ENCODE results near the gene UBXN7.

UBXN7 gene

DNA sequence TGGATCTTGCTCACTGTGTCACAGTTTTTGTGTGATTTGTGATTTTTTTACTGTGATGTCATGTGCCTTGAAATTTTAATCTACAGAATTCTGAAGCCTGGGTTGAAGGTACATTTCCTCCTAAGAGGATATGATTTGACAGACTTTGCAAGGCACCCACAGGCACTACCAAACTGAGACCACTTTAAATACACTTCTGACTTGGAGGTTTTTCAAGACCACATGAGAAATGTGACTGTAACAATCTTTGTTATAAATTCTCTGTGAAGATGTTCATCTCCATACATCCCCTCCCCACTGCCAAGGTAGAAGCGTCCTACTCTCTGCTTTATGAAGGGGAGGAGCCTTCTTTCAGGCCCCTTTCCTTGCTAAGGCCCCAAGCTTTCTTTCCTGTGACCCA, 22.8 kb downstream of the UBXN7 start:
- Histone ChIP-seq H3K9me3 (no peaks in the 10 kb centered on the region), H3K27me3 (no peaks in the 10 kb centered on the region), H3K27ac (peak overlapping the region; percentile 9), H3K36me3 (peaks cover 25% of the 10 kb centered on the region), H3K4me1 (ENCODE audit: control insufficient read depth in 1 of 2, insufficient read depth in 1 of 2, low read depth in 1 of 2, low read length in 1 of 2) (no peaks in the 10 kb centered on the region), H3K4me3 (ENCODE audit: low read depth in 1 of 2, low read length in 1 of 2) (no peak overlapping the region)
- TF ChIP-seq, protein P1, sequence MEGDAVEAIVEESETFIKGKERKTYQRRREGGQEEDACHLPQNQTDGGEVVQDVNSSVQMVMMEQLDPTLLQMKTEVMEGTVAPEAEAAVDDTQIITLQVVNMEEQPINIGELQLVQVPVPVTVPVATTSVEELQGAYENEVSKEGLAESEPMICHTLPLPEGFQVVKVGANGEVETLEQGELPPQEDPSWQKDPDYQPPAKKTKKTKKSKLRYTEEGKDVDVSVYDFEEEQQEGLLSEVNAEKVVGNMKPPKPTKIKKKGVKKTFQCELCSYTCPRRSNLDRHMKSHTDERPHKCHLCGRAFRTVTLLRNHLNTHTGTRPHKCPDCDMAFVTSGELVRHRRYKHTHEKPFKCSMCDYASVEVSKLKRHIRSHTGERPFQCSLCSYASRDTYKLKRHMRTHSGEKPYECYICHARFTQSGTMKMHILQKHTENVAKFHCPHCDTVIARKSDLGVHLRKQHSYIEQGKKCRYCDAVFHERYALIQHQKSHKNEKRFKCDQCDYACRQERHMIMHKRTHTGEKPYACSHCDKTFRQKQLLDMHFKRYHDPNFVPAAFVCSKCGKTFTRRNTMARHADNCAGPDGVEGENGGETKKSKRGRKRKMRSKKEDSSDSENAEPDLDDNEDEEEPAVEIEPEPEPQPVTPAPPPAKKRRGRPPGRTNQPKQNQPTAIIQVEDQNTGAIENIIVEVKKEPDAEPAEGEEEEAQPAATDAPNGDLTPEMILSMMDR (IDR thresholded peaks at IDR 0.05), result no peak

DNA sequence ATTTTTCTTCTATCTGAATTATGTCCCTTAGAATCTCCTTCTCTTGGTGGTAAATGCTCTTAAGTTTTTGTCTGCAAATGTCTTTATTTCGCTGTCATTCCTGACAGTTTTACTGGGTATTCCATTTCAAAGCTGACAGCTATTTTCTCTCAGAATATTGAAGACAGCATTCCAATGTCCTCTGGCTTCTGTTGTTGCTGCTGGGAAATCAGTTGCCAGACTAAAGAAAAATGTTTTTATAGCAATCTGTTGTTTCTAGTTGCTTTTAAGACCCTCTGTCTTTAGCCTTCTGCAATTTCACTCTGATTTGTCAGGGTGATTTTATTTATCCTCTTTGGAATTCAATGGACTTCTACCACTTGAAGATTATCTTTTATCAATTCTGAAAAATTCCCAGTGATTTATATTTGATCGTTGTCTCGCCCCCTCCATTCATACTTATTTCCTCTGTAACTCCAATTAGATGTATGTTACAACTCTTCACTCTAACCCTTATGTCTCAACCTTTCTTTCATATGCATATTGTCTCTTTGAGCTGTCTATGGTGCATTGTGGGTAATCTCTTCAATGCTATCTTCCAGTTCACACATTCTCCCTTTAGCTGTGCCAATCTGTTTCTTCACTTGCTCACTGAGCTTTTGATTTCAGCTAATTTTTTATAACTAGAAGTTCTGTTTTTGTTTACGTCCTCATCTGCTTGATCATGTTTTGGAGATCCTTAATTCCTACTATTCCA, 23.5 kb downstream of the UBXN7 start:
- Histone ChIP-seq H3K36me3 (peaks cover 28% of the 10 kb centered on the region), H3K27me3 (no peaks in the 10 kb centered on the region), H3K4me1 (ENCODE audit: control insufficient read depth in 1 of 2, insufficient read depth in 1 of 2, low read depth in 1 of 2, low read length in 1 of 2) (no peaks in the 10 kb centered on the region), H3K4me3 (ENCODE audit: low read depth in 1 of 2, low read length in 1 of 2) (no peak overlapping the region), H3K27ac (peak overlapping the region; percentile 27), H3K9me3 (no peaks in the 10 kb centered on the region)
- TF ChIP-seq, protein P1 (IDR thresholded peaks at IDR 0.05), result no peak

DNA sequence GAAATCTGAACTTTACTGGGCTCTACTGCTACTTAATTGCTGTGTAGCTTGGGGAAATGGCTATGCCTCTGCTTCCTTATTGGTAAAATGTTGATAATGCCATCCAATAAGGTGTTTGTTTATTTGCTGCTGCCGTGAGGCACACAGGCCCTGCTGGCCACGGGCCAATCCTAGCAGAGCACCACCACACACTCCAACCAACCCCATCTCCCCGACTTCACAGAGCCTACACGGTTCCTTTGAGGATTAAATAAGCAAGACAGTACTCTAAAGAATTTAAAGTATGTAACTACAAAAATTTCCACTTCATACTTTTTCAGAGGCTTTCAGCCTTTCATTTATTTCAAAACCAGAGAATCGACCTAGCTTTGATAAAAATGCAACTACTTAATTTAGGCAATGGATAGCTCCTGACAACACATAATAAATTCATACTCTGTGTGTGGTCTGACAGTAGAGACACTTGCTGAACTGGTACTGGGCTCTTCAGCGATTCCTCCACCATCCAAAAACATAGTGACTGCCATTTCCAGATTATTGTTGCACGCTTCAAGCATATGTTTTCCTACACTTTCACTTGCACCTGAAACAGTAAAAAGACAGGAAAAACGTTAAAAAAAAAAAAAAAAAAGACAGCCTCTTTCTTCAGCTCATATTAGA, 25.3 kb downstream of the UBXN7 start:
- H3K36me3 ChIP-seq, result peaks cover 42% of the 10 kb centered on the region
- H3K4me3 ChIP-seq (ENCODE audit: low read depth in 1 of 2, low read length in 1 of 2), result no peak overlapping the region
- H3K27ac ChIP-seq, result no peak overlapping the region
- H3K9me3 ChIP-seq, result no peaks in the 10 kb centered on the region
- TF ChIP-seq, protein P1 (IDR thresholded peaks at IDR 0.05), result no peak
- no peaks in the 10 kb centered on the region for H3K4me1 ChIP-seq (ENCODE audit: control insufficient read depth in 1 of 2, insufficient read depth in 1 of 2, low read depth in 1 of 2, low read length in 1 of 2)
- no peaks in the 10 kb centered on the region for H3K27me3 ChIP-seq

DNA sequence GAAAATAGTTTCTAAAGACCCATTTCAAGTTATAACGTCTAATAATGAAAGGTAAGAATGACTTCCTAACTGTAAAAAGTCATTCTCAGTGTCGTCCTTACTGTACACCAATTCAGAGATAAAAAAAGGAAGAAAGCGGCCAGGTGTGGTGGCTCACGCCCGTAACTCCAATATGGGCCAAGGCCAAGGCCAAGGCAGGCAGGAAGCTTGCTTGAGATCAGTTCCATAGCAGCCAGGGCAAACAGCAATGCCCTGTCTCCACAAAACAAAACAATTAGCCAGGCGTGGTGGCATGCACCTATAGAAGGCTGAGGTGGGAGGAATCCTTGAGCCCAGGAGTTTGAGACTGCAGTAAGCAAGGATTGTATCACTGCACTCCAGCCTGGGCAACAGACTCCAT, 31.9 kb downstream of the UBXN7 start:
- TF ChIP-seq, protein P1 (IDR thresholded peaks at IDR 0.05), result no peak
- no peaks in the 10 kb centered on the region for H3K27me3 ChIP-seq
- H3K4me3 ChIP-seq (ENCODE audit: low read depth in 1 of 2, low read length in 1 of 2), result no peak overlapping the region
- no peak overlapping the region for H3K27ac ChIP-seq
- H3K4me1 ChIP-seq (ENCODE audit: control insufficient read depth in 1 of 2, insufficient read depth in 1 of 2, low read depth in 1 of 2, low read length in 1 of 2), result no peaks in the 10 kb centered on the region
- peaks cover 76% of the 10 kb centered on the region for H3K36me3 ChIP-seq
- H3K9me3 ChIP-seq, result no peaks in the 10 kb centered on the region

DNA sequence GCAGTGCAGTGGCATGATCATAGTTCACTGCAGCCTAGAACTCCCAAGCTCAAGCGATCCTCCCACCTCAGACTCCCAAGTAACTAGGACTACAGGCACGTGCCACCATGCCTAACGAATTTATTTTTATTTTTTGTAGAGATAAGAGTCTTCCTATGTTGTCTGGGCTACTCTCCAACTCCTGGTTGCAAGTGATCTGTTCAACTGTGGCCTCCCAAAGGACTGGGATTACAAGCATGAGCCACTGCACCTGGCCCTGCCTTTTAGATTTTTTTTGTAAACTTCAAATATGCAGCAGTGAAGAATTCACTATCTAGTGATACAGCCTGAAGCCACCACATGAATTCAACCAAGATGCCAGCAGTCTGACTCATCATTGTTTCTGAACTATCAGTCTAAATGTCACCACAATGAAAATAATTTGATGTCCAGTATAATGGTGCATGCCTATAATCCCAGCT, 32.7 kb downstream of the UBXN7 start:
- H3K36me3 ChIP-seq, result peaks cover 76% of the 10 kb centered on the region
- no peak overlapping the region for H3K27ac ChIP-seq
- TF ChIP-seq, protein P1 (IDR thresholded peaks at IDR 0.05), result no peak

More for the DNA sequence above, 32.7 kb downstream of the UBXN7 start:
- Histone ChIP-seq H3K9me3 (no peaks in the 10 kb centered on the region), H3K27me3 (no peaks in the 10 kb centered on the region), H3K4me3 (ENCODE audit: low read depth in 1 of 2, low read length in 1 of 2) (no peak overlapping the region), H3K4me1 (ENCODE audit: control insufficient read depth in 1 of 2, insufficient read depth in 1 of 2, low read depth in 1 of 2, low read length in 1 of 2) (no peaks in the 10 kb centered on the region)
